A673 (cell line): Measurements from ENCODE around the gene GTF2H2.

Experiments
- CTCF ChIP-seq: fragments of 300-800, 200-600 bp; sonication (generic); conservative IDR thresholded peaks from 2 replicates; pipeline ENCODE4 v1.5.1; 2017; ENCODE audit warnings: low read depth, mild to moderate bottlenecking, antibody characterized with exemption, low read length, moderate library complexity, mixed read lengths
- EZH2 ChIP-seq: fragments of 200-600 bp; sonication (generic); IDR thresholded peaks from 2 replicates; pipeline ENCODE4 v1.6.1; 2017; ENCODE audit warnings: borderline replicate concordance, low read depth, mild to moderate bottlenecking, mixed read lengths, antibody characterized with exemption, low read length; ENCODE audit not compliant: poor library complexity, severe bottlenecking

- TF ChIP-seq CTCF = no peak
- TF ChIP-seq EZH2 = no peak
These were observed 53.3 kb downstream of the GTF2H2 start for GRCh38 chr5:71014176-71014575.
